ENCODE measurements around the gene EP400. TPM values are rescaled to one million over a fixed set of nuclear protein-coding genes. Genes with fewer than 3 reads are reported as not detected.

The EP400 gene
- total RNA-seq, 4 donors from 2014 or later = 10.1 to 23.0 (median 20.9) TPM

DNA sequence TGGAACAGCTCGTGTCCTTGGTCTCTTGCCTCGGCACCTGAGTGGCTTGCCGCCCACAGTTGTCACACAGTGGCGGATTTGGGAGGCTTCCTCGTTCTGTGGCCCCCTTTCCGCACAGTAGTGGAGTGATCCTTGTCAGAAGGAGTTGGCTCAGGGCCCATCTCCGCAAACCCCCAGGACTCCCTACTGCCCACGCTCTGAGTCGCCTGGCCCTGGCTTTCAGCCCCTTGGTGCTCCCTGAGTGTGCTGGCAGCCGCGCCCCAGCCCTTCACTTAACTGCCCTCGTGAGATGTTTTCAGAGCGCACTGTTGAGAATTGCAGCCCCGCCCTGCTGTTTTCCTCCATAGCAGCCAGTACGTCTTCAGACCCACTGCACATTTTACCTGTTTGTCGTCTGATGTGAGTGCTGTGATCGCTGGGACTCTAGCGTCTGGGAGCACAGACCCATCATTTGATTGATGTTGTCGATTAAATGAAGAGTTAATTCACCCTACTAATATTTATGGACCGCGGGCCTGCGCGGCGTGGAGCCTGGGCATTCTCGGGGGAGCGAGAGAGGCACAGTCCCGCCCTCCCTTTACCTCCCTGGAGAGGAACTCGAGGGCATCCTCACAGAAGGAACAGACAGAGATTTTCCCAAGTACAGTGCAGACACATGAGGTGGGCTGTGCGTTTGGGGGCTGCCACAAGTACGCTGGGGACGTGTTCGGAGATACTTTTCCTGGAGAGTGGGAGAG, 102.6 kb downstream of the EP400 start:
- 88 to 98% methylated on average over 7 to 32 of the region's 32 CpGs for WGBS, 2 donors
- H3K27ac ChIP-seq = no peak overlapping the region
- H3K4me3 ChIP-seq = no peak overlapping the region
- TF ChIP-seq CTCF (IDR thresholded peaks at IDR 0.05) = no peak
- no peak for TF ChIP-seq POLR2A (IDR thresholded peaks at IDR 0.05)
- H3K9me3 ChIP-seq = no peaks in the 10 kb centered on the region
- H3K36me3 ChIP-seq = peaks cover 18 to 100% (median 19%) of the 10 kb centered on the region in 3 donors
- no peaks in the 10 kb centered on the region for H3K4me1 ChIP-seq
- no peak for DNase-seq
- intact Hi-C loops (cut with DNase I) = no loop called here
- no peaks in the 10 kb centered on the region for H3K27me3 ChIP-seq

DNA sequence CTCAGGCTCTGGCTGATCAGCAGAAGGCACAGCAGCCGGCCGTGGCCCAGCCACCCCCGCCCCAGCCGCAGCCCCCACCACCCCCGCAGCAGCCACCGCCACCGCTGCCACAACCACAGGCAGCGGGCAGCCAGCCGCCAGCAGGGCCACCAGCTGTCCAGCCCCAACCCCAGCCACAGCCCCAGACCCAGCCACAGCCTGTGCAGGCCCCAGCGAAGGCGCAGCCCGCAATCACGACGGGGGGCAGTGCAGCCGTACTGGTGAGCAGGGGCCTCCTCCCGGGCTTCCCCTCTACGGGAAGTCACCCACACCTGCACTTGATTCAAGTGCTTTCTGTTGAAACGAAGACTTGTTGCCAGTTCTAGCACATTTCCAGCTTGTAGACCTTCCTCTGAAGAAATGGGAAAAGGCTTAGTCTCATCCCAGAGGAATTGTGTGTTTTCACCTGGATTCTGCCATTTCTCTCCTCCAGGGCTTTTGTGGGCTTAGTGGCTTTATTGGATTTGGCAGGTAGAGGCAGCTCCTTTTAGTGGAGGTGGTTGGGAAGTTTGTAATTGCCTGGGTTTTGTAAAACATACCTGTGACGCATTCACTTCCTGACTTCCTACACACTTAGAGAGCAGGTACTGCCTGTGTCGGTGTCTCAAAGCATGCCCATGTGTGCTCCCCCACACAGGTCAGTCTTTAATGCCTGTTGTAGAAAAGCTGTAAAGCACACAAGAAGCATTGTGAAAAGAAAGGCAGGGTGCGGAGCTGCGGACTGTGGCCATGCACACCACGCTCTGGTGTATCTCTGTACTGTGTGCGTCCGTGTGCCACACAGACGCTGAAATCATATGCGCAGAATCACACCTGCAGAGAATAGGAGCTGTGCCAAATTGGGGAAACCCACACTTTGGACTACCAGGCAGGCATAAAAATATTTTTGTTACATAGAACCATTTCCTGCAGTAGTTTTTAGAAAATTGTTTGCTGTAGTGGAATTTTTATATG, 103.9 kb downstream of the EP400 start:
- Histone ChIP-seq H3K27ac (no peak overlapping the region), H3K27me3 (no peaks in the 10 kb centered on the region), H3K4me1 (no peaks in the 10 kb centered on the region), H3K36me3 (peaks cover 19 to 100% (median 22%) of the 10 kb centered on the region in 3 donors), H3K4me3 (no peak overlapping the region), H3K9me3 (no peaks in the 10 kb centered on the region)
- no peak for DNase-seq
- TF ChIP-seq POLR2A (IDR thresholded peaks at IDR 0.05) = no peak
- TF ChIP-seq CTCF (IDR thresholded peaks at IDR 0.05) = no peak
- intact Hi-C loops (cut with DNase I) = no loop called here
- WGBS, 2 donors = 94 to 98% methylated on average over 10 to 12 of the region's 27 CpGs

DNA sequence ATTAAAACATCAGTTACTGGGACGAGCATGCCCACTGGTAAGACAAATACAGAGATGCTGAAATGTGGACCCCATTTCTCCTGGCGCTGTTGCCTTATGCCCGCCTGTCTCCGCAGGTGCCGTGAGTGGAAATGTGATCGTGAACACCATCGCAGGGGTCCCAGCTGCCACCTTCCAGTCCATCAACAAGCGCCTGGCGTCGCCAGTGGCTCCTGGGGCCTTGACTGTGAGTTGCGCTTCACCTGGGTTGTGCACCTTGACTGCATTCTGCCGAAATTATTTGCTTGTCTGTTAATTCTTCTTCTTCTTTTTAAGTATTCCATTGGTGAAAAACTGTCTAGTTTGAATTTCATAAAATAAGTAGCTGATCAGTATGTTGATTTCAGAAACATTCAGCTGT, 105.2 kb downstream of the EP400 start:
- Histone ChIP-seq H3K4me3 (no peak overlapping the region), H3K4me1 (no peaks in the 10 kb centered on the region), H3K27ac (no peak overlapping the region), H3K36me3 (peaks cover 19 to 99% (median 22%) of the 10 kb centered on the region in 3 donors), H3K9me3 (no peaks in the 10 kb centered on the region), H3K27me3 (no peaks in the 10 kb centered on the region)
- DNase-seq = no peak
- no peak for TF ChIP-seq CTCF (IDR thresholded peaks at IDR 0.05)
- TF ChIP-seq POLR2A (IDR thresholded peaks at IDR 0.05) = no peak
- intact Hi-C loops (cut with DNase I) = no loop called here
- WGBS, 2 donors = 94 to 96% methylated on average over 9 to 12 of the region's 12 CpGs

DNA sequence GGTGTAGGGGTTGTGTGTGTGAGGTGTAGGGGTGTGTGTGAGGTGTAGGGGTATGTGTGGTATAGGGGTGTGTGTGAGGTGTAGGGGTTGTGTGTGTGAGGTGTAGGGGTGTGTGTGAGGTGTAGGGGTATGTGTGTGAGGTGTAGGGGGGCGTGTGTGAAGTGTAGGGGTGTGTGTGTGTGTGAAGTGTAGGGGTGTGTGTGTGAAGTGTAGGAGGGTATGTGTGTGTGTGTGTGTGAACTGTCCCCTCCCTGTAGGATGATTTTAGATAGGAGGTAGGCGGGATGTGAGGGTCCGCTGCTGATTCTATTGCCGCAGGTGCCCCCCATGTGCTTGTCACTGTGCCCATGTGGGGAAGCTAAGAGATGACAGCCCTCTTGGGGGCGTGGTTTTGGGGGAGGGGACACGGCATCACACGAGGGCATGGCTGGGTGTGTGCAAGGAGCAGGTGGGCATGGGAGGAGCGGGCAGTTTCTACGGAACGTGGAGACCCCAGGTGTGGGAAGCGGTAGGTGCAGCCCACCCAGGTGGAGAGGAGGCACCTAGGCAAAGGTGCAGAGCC, 105.9 kb downstream of the EP400 start:
- Histone ChIP-seq H3K36me3 (peaks cover 19 to 98% (median 19%) of the 10 kb centered on the region in 3 donors), H3K4me1 (no peaks in the 10 kb centered on the region), H3K9me3 (no peaks in the 10 kb centered on the region), H3K27me3 (no peaks in the 10 kb centered on the region), H3K27ac (no peak overlapping the region), H3K4me3 (no peak overlapping the region)
- DNase-seq = no peak
- 76 to 97% methylated on average over 4 to 9 of the region's 11 CpGs for WGBS, 2 donors
- TF ChIP-seq CTCF (IDR thresholded peaks at IDR 0.05) (no peak), POLR2A (IDR thresholded peaks at IDR 0.05) (no peak)
- intact Hi-C loops (cut with DNase I) = no loop called here
